ENCODE data around the gene XNDC1N.

DNA sequence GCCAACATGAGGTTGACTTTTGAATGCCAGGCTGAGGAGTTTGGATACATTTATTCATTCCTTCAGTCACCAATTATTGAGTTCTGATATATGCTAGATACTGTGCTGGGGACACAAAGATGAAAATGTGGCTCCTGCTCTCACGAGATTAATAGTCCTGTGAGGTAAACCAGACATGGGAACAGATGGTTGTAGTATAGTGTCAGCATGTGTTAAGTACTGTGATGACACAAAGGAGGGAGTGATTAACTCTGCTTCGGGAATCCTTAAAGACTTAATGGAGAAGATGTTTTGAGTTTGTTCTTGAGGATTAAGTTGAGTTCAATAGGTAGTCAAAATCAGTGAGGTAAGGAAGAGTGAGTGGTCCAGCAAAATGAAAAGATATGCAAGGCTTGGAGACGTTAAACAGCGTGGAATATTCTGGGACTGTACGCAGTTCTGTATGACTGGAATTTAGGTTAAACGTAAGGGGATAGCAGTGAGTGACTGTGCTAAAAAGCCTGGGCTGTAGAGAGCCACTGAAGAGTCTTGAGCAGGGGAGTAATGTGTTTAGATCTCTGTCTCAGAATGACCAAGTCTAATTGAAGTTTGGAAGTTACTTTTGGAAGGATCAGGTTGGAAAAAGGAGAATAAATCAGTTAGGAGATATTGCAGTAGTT lies 12.3 kb upstream of the XNDC1N start:
- TF ChIP-seq POLR2A (IDR thresholded peaks at IDR 0.05; ENCODE audit: low read depth, low read length) (no peak), POLR2AphosphoS5 (IDR thresholded peaks at IDR 0.05; ENCODE audit: low read depth, low read length) (no peak)
